ENCODE results near the gene ADI1.

ADI1 gene

GRCh38 chr2:3519255-3520205 lies at the start of gene ADI1:
TSS of gene ADI1 (minus strand) at chr2:3519531. CDS start at chr2:3519487, 44 bp downstream.
- H3K27ac ChIP-seq (ENCODE audit: low read depth, low read length) = peak within 1 kb of the TSS; percentile 99
- no peaks in the 10 kb centered on the region for H3K9me3 ChIP-seq (ENCODE audit: low read length)
- peaks cover 37% of the 10 kb centered on the region for H3K4me1 ChIP-seq (ENCODE audit: insufficient read depth, low read length)
- H3K27me3 ChIP-seq (ENCODE audit: control insufficient read depth in 1 of 2, insufficient read depth in 2 of 2, low read length in 2 of 2) = no peaks in the 10 kb centered on the region
- H3K4me3 ChIP-seq (ENCODE audit: low read depth in 1 of 2, low read length in 2 of 2) = peak within 1 kb of the TSS; percentile 54 to 94
- H3K9ac ChIP-seq (ENCODE audit: low read length) = no peak within 1 kb of the TSS
- H3K36me3 ChIP-seq (ENCODE audit: insufficient read depth, low read length) = no peaks in the 10 kb centered on the region

- H3K4me3 ChIP-seq (ENCODE audit: low read depth in 1 of 2, low read length in 2 of 2) = no peak overlapping the region
- no peaks in the 10 kb centered on the region for H3K4me1 ChIP-seq (ENCODE audit: insufficient read depth, low read length)
- H3K9me3 ChIP-seq (ENCODE audit: low read length) = no peaks in the 10 kb centered on the region
- no peaks in the 10 kb centered on the region for H3K27me3 ChIP-seq (ENCODE audit: control insufficient read depth in 1 of 2, insufficient read depth in 2 of 2, low read length in 2 of 2)
- H3K36me3 ChIP-seq (ENCODE audit: insufficient read depth, low read length) = no peaks in the 10 kb centered on the region
- H3K27ac ChIP-seq (ENCODE audit: low read depth, low read length) = no peak overlapping the region
- no peak overlapping the region for H3K9ac ChIP-seq (ENCODE audit: low read length)
Observed at GRCh38 chr2:3566806-3567205, 47.5 kb upstream of the ADI1 start.

- Histone ChIP-seq H3K36me3 (ENCODE audit: insufficient read depth, low read length) (no peaks in the 10 kb centered on the region), H3K9me3 (ENCODE audit: low read length) (no peaks in the 10 kb centered on the region), H3K27ac (ENCODE audit: low read depth, low read length) (no peak overlapping the region), H3K27me3 (ENCODE audit: control insufficient read depth in 1 of 2, insufficient read depth in 2 of 2, low read length in 2 of 2) (no peaks in the 10 kb centered on the region), H3K4me1 (ENCODE audit: insufficient read depth, low read length) (no peaks in the 10 kb centered on the region), H3K4me3 (ENCODE audit: low read depth in 1 of 2, low read length in 2 of 2) (no peak overlapping the region), H3K9ac (ENCODE audit: low read length) (no peak overlapping the region)
Observed at GRCh38 chr2:3565117-3565516, 45.8 kb upstream of the ADI1 start.

- Histone ChIP-seq H3K4me1 (ENCODE audit: insufficient read depth, low read length) (peaks cover 5% of the 10 kb centered on the region), H3K4me3 (ENCODE audit: low read depth in 1 of 2, low read length in 2 of 2) (no peak overlapping the region), H3K9ac (ENCODE audit: low read length) (no peak overlapping the region), H3K36me3 (ENCODE audit: insufficient read depth, low read length) (no peaks in the 10 kb centered on the region), H3K9me3 (ENCODE audit: low read length) (no peaks in the 10 kb centered on the region), H3K27ac (ENCODE audit: low read depth, low read length) (no peak overlapping the region), H3K27me3 (ENCODE audit: control insufficient read depth in 1 of 2, insufficient read depth in 2 of 2, low read length in 2 of 2) (no peaks in the 10 kb centered on the region)
Observed at GRCh38 chr2:3563521-3563976, 44.2 kb upstream of the ADI1 start.

GRCh38 chr2:3558205-3559014 lies 39.1 kb upstream of the ADI1 start, which contains the start of gene RNASEH1:
TSS of gene RNASEH1 (minus strand) at chr2:3558333. CDS start at chr2:3558260, 73 bp downstream.
- Histone ChIP-seq H3K9me3 (ENCODE audit: low read length) (no peaks in the 10 kb centered on the region), H3K4me3 (ENCODE audit: low read depth in 1 of 2, low read length in 2 of 2) (peak within 1 kb of the TSS; percentile 91 to 97), H3K36me3 (ENCODE audit: insufficient read depth, low read length) (peaks cover 22% of the 10 kb centered on the region), H3K4me1 (ENCODE audit: insufficient read depth, low read length) (peaks cover 16% of the 10 kb centered on the region), H3K27me3 (ENCODE audit: control insufficient read depth in 1 of 2, insufficient read depth in 2 of 2, low read length in 2 of 2) (no peaks in the 10 kb centered on the region), H3K27ac (ENCODE audit: low read depth, low read length) (peak within 1 kb of the TSS; percentile 87), H3K9ac (ENCODE audit: low read length) (peak within 1 kb of the TSS; percentile 99)

- H3K27me3 ChIP-seq (ENCODE audit: control insufficient read depth in 1 of 2, insufficient read depth in 2 of 2, low read length in 2 of 2) = no peaks in the 10 kb centered on the region
- peak overlapping the region; percentile 87 for H3K27ac ChIP-seq (ENCODE audit: low read depth, low read length)
- peaks cover 16% of the 10 kb centered on the region for H3K4me1 ChIP-seq (ENCODE audit: insufficient read depth, low read length)
- peak overlapping the region; percentile 99 for H3K9ac ChIP-seq (ENCODE audit: low read length)
- peaks cover 22% of the 10 kb centered on the region for H3K36me3 ChIP-seq (ENCODE audit: insufficient read depth, low read length)
- no peaks in the 10 kb centered on the region for H3K9me3 ChIP-seq (ENCODE audit: low read length)
- H3K4me3 ChIP-seq (ENCODE audit: low read depth in 1 of 2, low read length in 2 of 2) = peak overlapping the region; percentile 91 to 97
Observed at GRCh38 chr2:3557639-3558204, 38.4 kb upstream of the ADI1 start.

- Histone ChIP-seq H3K36me3 (ENCODE audit: insufficient read depth, low read length) (peaks cover 53% of the 10 kb centered on the region), H3K9me3 (ENCODE audit: low read length) (no peaks in the 10 kb centered on the region), H3K27me3 (ENCODE audit: control insufficient read depth in 1 of 2, insufficient read depth in 2 of 2, low read length in 2 of 2) (no peaks in the 10 kb centered on the region), H3K27ac (ENCODE audit: low read depth, low read length) (no peak overlapping the region), H3K9ac (ENCODE audit: low read length) (no peak overlapping the region), H3K4me1 (ENCODE audit: insufficient read depth, low read length) (peaks cover 11% of the 10 kb centered on the region), H3K4me3 (ENCODE audit: low read depth in 1 of 2, low read length in 2 of 2) (no peak overlapping the region)
Observed at GRCh38 chr2:3553946-3554345, 34.6 kb upstream of the ADI1 start.

- Histone ChIP-seq H3K9ac (ENCODE audit: low read length) (no peak overlapping the region), H3K4me3 (ENCODE audit: low read depth in 1 of 2, low read length in 2 of 2) (no peak overlapping the region), H3K36me3 (ENCODE audit: insufficient read depth, low read length) (peaks cover 89% of the 10 kb centered on the region), H3K27me3 (ENCODE audit: control insufficient read depth in 1 of 2, insufficient read depth in 2 of 2, low read length in 2 of 2) (no peaks in the 10 kb centered on the region), H3K27ac (ENCODE audit: low read depth, low read length) (no peak overlapping the region), H3K4me1 (ENCODE audit: insufficient read depth, low read length) (no peaks in the 10 kb centered on the region), H3K9me3 (ENCODE audit: low read length) (no peaks in the 10 kb centered on the region)
Observed at GRCh38 chr2:3547915-3548314, 28.6 kb upstream of the ADI1 start.

GRCh38 chr2:3545788-3546478 lies 26.6 kb upstream of the ADI1 start:
- Histone ChIP-seq H3K4me3 (ENCODE audit: low read depth in 1 of 2, low read length in 2 of 2) (no peak overlapping the region), H3K4me1 (ENCODE audit: insufficient read depth, low read length) (no peaks in the 10 kb centered on the region), H3K9me3 (ENCODE audit: low read length) (no peaks in the 10 kb centered on the region), H3K27ac (ENCODE audit: low read depth, low read length) (no peak overlapping the region), H3K27me3 (ENCODE audit: control insufficient read depth in 1 of 2, insufficient read depth in 2 of 2, low read length in 2 of 2) (no peaks in the 10 kb centered on the region), H3K36me3 (ENCODE audit: insufficient read depth, low read length) (peaks cover 94% of the 10 kb centered on the region), H3K9ac (ENCODE audit: low read length) (no peak overlapping the region)

- no peak overlapping the region for H3K4me3 ChIP-seq (ENCODE audit: low read depth in 1 of 2, low read length in 2 of 2)
- no peak overlapping the region for H3K27ac ChIP-seq (ENCODE audit: low read depth, low read length)
- no peaks in the 10 kb centered on the region for H3K27me3 ChIP-seq (ENCODE audit: control insufficient read depth in 1 of 2, insufficient read depth in 2 of 2, low read length in 2 of 2)
- H3K4me1 ChIP-seq (ENCODE audit: insufficient read depth, low read length) = no peaks in the 10 kb centered on the region
- H3K9ac ChIP-seq (ENCODE audit: low read length) = no peak overlapping the region
- no peaks in the 10 kb centered on the region for H3K9me3 ChIP-seq (ENCODE audit: low read length)
- H3K36me3 ChIP-seq (ENCODE audit: insufficient read depth, low read length) = peaks cover 74% of the 10 kb centered on the region
Observed at GRCh38 chr2:3543023-3543683, 23.8 kb upstream of the ADI1 start.
